NCI-H748 treated with DMSO at 0.1 percent for 48 hours (cell line): ENCODE data around the gene KCTD21.
"Not testable (repeated sequence)": the region's sequence is repeated elsewhere in the genome, so short reads cannot be mapped to it uniquely, and the experiment has no call there.

Experiments used
- DNase-seq: peaks from one replicate; lab custom pipeline; 2025; lab: John Stamatoyannopoulos, UW

Gene KCTD21

GRCh38 chr11:78188286-78189173 is at the start of gene KCTD21, which contains the start of gene USP35:
Gene KCTD21, minus strand, starts transcription at chr11:78188626. Its CDS starts 14,072 bp downstream, at chr11:78174554.
Gene USP35, plus strand, starts transcription at chr11:78188919. Its CDS starts 7,327 bp downstream, at chr11:78196246.
- DNase-seq = peak; percentile 84

GRCh38 chr11:78237293-78238046 is 49.0 kb upstream of the KCTD21 start:
- no peak for DNase-seq

GRCh38 chr11:78234006-78234405 is 45.6 kb upstream of the KCTD21 start:
- no peak for DNase-seq

- DNase-seq = not testable (repeated sequence)
Observed at GRCh38 chr11:78233046-78233445, 44.6 kb upstream of the KCTD21 start.

- DNase-seq = no peak
Observed at GRCh38 chr11:78231962-78232501, 43.6 kb upstream of the KCTD21 start.

- DNase-seq = no peak
Observed at GRCh38 chr11:78230161-78230877, 41.9 kb upstream of the KCTD21 start.

- no peak for DNase-seq
Observed at GRCh38 chr11:78229106-78229505, 40.7 kb upstream of the KCTD21 start.

GRCh38 chr11:78228467-78228866 is 40.0 kb upstream of the KCTD21 start:
- peak; percentile 43 for DNase-seq

GRCh38 chr11:78227921-78228320 is 39.5 kb upstream of the KCTD21 start:
- no peak for DNase-seq

- DNase-seq = no peak
Observed at GRCh38 chr11:78226684-78227680, 38.6 kb upstream of the KCTD21 start.

GRCh38 chr11:78224906-78225420 is 36.5 kb upstream of the KCTD21 start:
- no peak for DNase-seq

GRCh38 chr11:78224506-78224905 is 36.1 kb upstream of the KCTD21 start:
- DNase-seq = no peak

GRCh38 chr11:78223320-78223954 is 35.0 kb upstream of the KCTD21 start:
- DNase-seq = no peak

- not testable (repeated sequence) for DNase-seq
Observed at GRCh38 chr11:78222726-78223125, 34.3 kb upstream of the KCTD21 start.

- DNase-seq = no peak
Observed at GRCh38 chr11:78221396-78222315, 33.2 kb upstream of the KCTD21 start.

GRCh38 chr11:78220218-78221157 is 32.1 kb upstream of the KCTD21 start:
- DNase-seq = no peak

- DNase-seq = no peak
Observed at GRCh38 chr11:78219493-78220217, 31.2 kb upstream of the KCTD21 start.
